Body of pancreas (tissue), 4 donors: ENCODE data around the gene DENND2A. TPM values are rescaled to one million over a fixed set of nuclear protein-coding genes. Genes with fewer than 3 reads are reported as not detected.

Source experiments
- ATAC-seq: fragments of 150-250 bp; one replicate; pipeline ENCODE4 v1.9.1; 2016
- DNase-seq, 4 donors: peaks; one replicate each; pipeline ENCODE4 v3.0.0-alpha.2; 2019
- H3K27ac ChIP-seq, 4 donors: fragments of 200-600 bp; sonication (generic); 1 replicate in 3 of 4; 2 replicates in 1 of 4; pipeline versions ENCODE4 v1.5.1 to v1.6.1; 2016 to 2019; ENCODE audit warnings: mild to moderate bottlenecking in 1 of 4, mixed read lengths in 1 of 4, moderate library complexity in 1 of 4
- H3K27me3 ChIP-seq, 2 donors: fragments of 200-600 bp; sonication (generic); one replicate each; pipeline ENCODE4 v1.6.0; 2016; ENCODE audit warnings: mild to moderate bottlenecking in 1 of 2
- H3K36me3 ChIP-seq, 2 donors: fragments of 200-600 bp; sonication (generic); replicated peaks in 1 of 2; 2 replicates each; pipeline ENCODE4 v1.5.1; 2016; ENCODE audit warnings: low read depth in 2 of 2; ENCODE audit not compliant: insufficient read depth in 1 of 2
- H3K4me1 ChIP-seq: fragments of 200-600 bp; sonication (generic); one replicate; pipeline ENCODE4 v1.6.0; 2016
- H3K4me3 ChIP-seq, 2 donors: fragments of 200-600 bp; sonication (generic); 1 replicate in 1 of 2; 2 replicates in 1 of 2; pipeline ENCODE4 v1.5.1; 2016 to 2019
- H3K9me3 ChIP-seq, 3 donors: fragments of 200-600 bp; sonication (generic); 1 replicate in 2 of 3; 2 replicates in 1 of 3; pipeline ENCODE4 v1.5.1; 2016
- CTCF ChIP-seq, 7 experiments: fragments of 450-650 bp in 4 of 7; fragments of 200-600 bp in 3 of 7; sonication (generic) in 3 of 7; IDR thresholded peaks; one replicate each; pipeline ENCODE4 v1.5.1; 2016 to 2019; ENCODE audit warnings: antibody characterized with exemption in 7 of 7
- POLR2A ChIP-seq, 3 donors: fragments of 450-650 bp; IDR thresholded peaks; one replicate each; pipeline ENCODE4 v1.6.1; 2016; ENCODE audit warnings: antibody characterized with exemption in 3 of 3, mild to moderate bottlenecking in 2 of 3
- WGBS, 2 donors: methylation state at CpG; one replicate each; pipeline ENCODE4 v1.1.5; 2017; 5-methylcytosine and 5-hydroxymethylcytosine counted together
- intact Hi-C: fragments of 100-400 bp; cut with DNase I; formaldehyde crosslinking; loops from one replicate; pipeline ENCODE4 v1.15.1; 2023
- total RNA-seq, 2 donors: library from RNA; depleted of rRNA; stranded (reverse); fragments of >200 nt; gene quantifications; one replicate each; pipeline ENCODE4 v1.1.0, GENCODE V29; 2016

Gene DENND2A
- total RNA-seq, 2 donors from 2014 or later = 2.6 to 7.3 TPM

- Histone ChIP-seq H3K4me3 (no peak overlapping the region), H3K36me3 (no peaks in the 10 kb centered on the region), H3K27ac (no peak overlapping the region), H3K4me1 (no peaks in the 10 kb centered on the region), H3K27me3 (no peaks in the 10 kb centered on the region), H3K9me3 (no peaks in the 10 kb centered on the region)
- intact Hi-C loops = no loop called here
- 76 to 92% methylated on average over 5 to 7 of the region's 7 CpGs for WGBS, 2 donors
- ATAC-seq (no peak), DNase-seq (no peak)
- TF ChIP-seq POLR2A (IDR thresholded peaks at IDR 0.05) (no peak), CTCF (IDR thresholded peaks at IDR 0.05) (no peak)
Observed at GRCh38 chr7:140585333-140585732, 55.3 kb downstream of the DENND2A start.

- Histone ChIP-seq H3K36me3 (no peaks in the 10 kb centered on the region), H3K4me1 (no peaks in the 10 kb centered on the region), H3K27me3 (no peaks in the 10 kb centered on the region), H3K27ac (no peak overlapping the region), H3K9me3 (no peaks in the 10 kb centered on the region), H3K4me3 (no peak overlapping the region)
- TF ChIP-seq CTCF (IDR thresholded peaks at IDR 0.05) = no peak
- no peak for TF ChIP-seq POLR2A (IDR thresholded peaks at IDR 0.05)
- WGBS, 2 donors = 94 to 95% methylated on average over 4 of the region's 4 CpGs
- intact Hi-C loops = no loop called here
- ATAC-seq = no peak
- no peak for DNase-seq
Observed at GRCh38 chr7:140584195-140584851, 56.3 kb downstream of the DENND2A start.

- no peaks in the 10 kb centered on the region for H3K9me3 ChIP-seq
- no peaks in the 10 kb centered on the region for H3K4me1 ChIP-seq
- TF ChIP-seq POLR2A (IDR thresholded peaks at IDR 0.05) = no peak
- WGBS, 2 donors = 78 to 82% methylated on average over 9 to 10 of the region's 10 CpGs
- no peak overlapping the region for H3K27ac ChIP-seq
- ATAC-seq = no peak
- no peak for DNase-seq
- intact Hi-C loops = no loop called here
- H3K4me3 ChIP-seq = no peak overlapping the region
- no peaks in the 10 kb centered on the region for H3K27me3 ChIP-seq
- H3K36me3 ChIP-seq = no peaks in the 10 kb centered on the region
Observed at GRCh38 chr7:140581411-140581810, 59.2 kb downstream of the DENND2A start.

GRCh38 chr7:140577651-140578050 lies 63.0 kb downstream of the DENND2A start:
- intact Hi-C loops = no loop called here
- TF ChIP-seq CTCF (IDR thresholded peaks at IDR 0.05) (no peak), POLR2A (IDR thresholded peaks at IDR 0.05) (no peak)
- 75 to 80% methylated on average over 5 of the region's 5 CpGs for WGBS, 2 donors
- H3K9me3 ChIP-seq = no peaks in the 10 kb centered on the region
- ATAC-seq (no peak), DNase-seq (no peak)
- no peaks in the 10 kb centered on the region for H3K4me1 ChIP-seq
- H3K36me3 ChIP-seq = no peaks in the 10 kb centered on the region
- H3K4me3 ChIP-seq = no peak overlapping the region
- no peaks in the 10 kb centered on the region for H3K27me3 ChIP-seq
- H3K27ac ChIP-seq = no peak overlapping the region

- Histone ChIP-seq H3K27ac (no peak overlapping the region), H3K27me3 (no peaks in the 10 kb centered on the region), H3K4me3 (no peak overlapping the region), H3K4me1 (no peaks in the 10 kb centered on the region), H3K36me3 (no peaks in the 10 kb centered on the region), H3K9me3 (no peaks in the 10 kb centered on the region)
- intact Hi-C loops = no loop called here
- DNase-seq (no peak), ATAC-seq (no peak)
- 50% methylated on average over 1 of the region's 1 CpG for WGBS, 2 donors
- TF ChIP-seq POLR2A (IDR thresholded peaks at IDR 0.05) (no peak), CTCF (IDR thresholded peaks at IDR 0.05) (no peak)
Observed at GRCh38 chr7:140576589-140576988, 64.0 kb downstream of the DENND2A start.
